A549 (cell line): ENCODE data around the gene STOM.

Source experiments
- CBX2 ChIP-seq: fragments of 200-600 bp; sonication (generic); IDR thresholded peaks from 2 replicates; pipeline ENCODE4 v1.6.1; 2016; ENCODE audit warnings: low read depth, mild to moderate bottlenecking, borderline replicate concordance
- CHD4 ChIP-seq: fragments of 200-600 bp; sonication (generic); IDR thresholded peaks from 2 replicates; pipeline ENCODE4 v1.6.1; 2016; ENCODE audit warnings: antibody characterized with exemption, mild to moderate bottlenecking, borderline replicate concordance
- KDM1A ChIP-seq: fragments of 200-600 bp; sonication (generic); IDR thresholded peaks from 2 replicates; pipeline ENCODE4 v1.6.1; 2016; ENCODE audit warnings: low read depth, mild to moderate bottlenecking
- NFE2L2 ChIP-seq: fragments of 150-350 bp; conservative IDR thresholded peaks from 2 replicates; pipeline ENCODE4 v1.6.1; 2014; ENCODE audit warnings: low read length
- NR3C1 ChIP-seq: fragments of >200 bp; sonication (Bioruptor Twin); formaldehyde crosslinking; IDR thresholded peaks from 3 replicates; pipeline ENCODE4 v1.6.1; 2017
- POLR2A ChIP-seq: IDR thresholded peaks from 2 replicates; pipeline ENCODE4 v1.6.1; 2012; ENCODE audit warnings: mild to moderate bottlenecking, low read length
- RAD21 ChIP-seq, 2 experiments: fragments of >200 bp in 1 of 2; sonication (Bioruptor Twin) in 1 of 2; formaldehyde crosslinking in 1 of 2; IDR thresholded peaks in 1 of 2; conservative IDR thresholded peaks in 1 of 2; 2 replicates in 1 of 2; 3 replicates in 1 of 2; pipeline ENCODE4 v1.6.1; 2012 to 2018; ENCODE audit warnings: inconsistent platforms in 1 of 2
- RFX5 ChIP-seq: fragments of 450-650 bp; IDR thresholded peaks from 2 replicates; pipeline ENCODE4 v1.7.1; 2014; ENCODE audit warnings: antibody characterized with exemption, mild to moderate bottlenecking, moderate library complexity
- SMC3 ChIP-seq: fragments of >200 bp; sonication (Bioruptor Twin); formaldehyde crosslinking; IDR thresholded peaks from 3 replicates; pipeline ENCODE4 v1.6.1; 2018; ENCODE audit warnings: inconsistent platforms
- ZC3H11A ChIP-seq: fragments of 450-650 bp; IDR thresholded peaks from 2 replicates; pipeline ENCODE4 v1.6.1; 2014; ENCODE audit warnings: antibody characterized with exemption, mild to moderate bottlenecking
- TF ChIP-seq, protein P1 (sequence below): IDR thresholded peaks from 2 replicates; pipeline ENCODE4 v1.6.1; 2012
- TF ChIP-seq, protein P2 (sequence below): fragments of >200 bp; sonication (Bioruptor Twin); formaldehyde crosslinking; IDR thresholded peaks from 3 replicates; pipeline ENCODE4 v1.5.1; 2016
- TF ChIP-seq, protein P3 (sequence below): fragments of 450-650 bp; IDR thresholded peaks from 2 replicates; pipeline ENCODE4 v1.6.1; 2014; ENCODE audit warnings: antibody characterized with exemption

DNA sequence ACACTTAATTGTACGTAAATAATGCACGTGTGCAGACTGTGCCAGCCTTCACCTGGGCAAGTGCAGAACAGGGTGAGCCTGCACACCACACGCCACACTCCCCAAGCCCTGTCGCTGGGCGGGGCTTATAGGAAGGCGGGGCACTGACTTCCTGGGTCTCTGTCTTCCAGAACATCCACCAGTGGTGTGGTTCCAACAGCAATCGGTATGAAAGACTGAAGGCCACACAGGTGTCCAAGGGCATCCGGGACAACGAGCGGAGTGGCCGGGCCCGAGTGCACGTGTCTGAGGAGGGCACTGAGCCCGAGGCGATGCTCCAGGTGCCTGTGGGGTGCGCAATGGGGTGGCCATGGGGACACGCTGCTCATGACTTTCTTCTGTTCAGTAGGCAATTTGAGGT, 57.9 kb downstream of the STOM start:
- TF ChIP-seq, protein P1, sequence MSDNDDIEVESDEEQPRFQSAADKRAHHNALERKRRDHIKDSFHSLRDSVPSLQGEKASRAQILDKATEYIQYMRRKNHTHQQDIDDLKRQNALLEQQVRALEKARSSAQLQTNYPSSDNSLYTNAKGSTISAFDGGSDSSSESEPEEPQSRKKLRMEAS: no peak
- TF ChIP-seq NFE2L2 (no peak), RAD21 (conservative IDR thresholded peaks at IDR 0.05 in 1 of 2, IDR thresholded peaks at IDR 0.05 in 1 of 2) (no peak), POLR2A (no peak), CBX2 (no peak), KDM1A (no peak), RFX5 (no peak), CHD4 (no peak), SMC3 (no peak), NR3C1 (no peak), ZC3H11A (no peak)
- TF ChIP-seq, protein P2, sequence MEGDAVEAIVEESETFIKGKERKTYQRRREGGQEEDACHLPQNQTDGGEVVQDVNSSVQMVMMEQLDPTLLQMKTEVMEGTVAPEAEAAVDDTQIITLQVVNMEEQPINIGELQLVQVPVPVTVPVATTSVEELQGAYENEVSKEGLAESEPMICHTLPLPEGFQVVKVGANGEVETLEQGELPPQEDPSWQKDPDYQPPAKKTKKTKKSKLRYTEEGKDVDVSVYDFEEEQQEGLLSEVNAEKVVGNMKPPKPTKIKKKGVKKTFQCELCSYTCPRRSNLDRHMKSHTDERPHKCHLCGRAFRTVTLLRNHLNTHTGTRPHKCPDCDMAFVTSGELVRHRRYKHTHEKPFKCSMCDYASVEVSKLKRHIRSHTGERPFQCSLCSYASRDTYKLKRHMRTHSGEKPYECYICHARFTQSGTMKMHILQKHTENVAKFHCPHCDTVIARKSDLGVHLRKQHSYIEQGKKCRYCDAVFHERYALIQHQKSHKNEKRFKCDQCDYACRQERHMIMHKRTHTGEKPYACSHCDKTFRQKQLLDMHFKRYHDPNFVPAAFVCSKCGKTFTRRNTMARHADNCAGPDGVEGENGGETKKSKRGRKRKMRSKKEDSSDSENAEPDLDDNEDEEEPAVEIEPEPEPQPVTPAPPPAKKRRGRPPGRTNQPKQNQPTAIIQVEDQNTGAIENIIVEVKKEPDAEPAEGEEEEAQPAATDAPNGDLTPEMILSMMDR: no peak
- TF ChIP-seq, protein P3, sequence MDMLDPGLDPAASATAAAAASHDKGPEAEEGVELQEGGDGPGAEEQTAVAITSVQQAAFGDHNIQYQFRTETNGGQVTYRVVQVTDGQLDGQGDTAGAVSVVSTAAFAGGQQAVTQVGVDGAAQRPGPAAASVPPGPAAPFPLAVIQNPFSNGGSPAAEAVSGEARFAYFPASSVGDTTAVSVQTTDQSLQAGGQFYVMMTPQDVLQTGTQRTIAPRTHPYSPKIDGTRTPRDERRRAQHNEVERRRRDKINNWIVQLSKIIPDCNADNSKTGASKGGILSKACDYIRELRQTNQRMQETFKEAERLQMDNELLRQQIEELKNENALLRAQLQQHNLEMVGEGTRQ: no peak
